Measurements from ENCODE around the gene DBF4. TPM values are rescaled to one million over a fixed set of nuclear protein-coding genes. Genes with fewer than 3 reads are reported as not detected.
A peak's percentile ranks its signal among the peaks of the same experiment; 100 is the strongest.

The DBF4 gene
- total and polyA plus RNA-seq, 2 donors (not counting 1 experiment from before 2014, with no cell fraction given), result 5.5 to 13.9 TPM

DNA sequence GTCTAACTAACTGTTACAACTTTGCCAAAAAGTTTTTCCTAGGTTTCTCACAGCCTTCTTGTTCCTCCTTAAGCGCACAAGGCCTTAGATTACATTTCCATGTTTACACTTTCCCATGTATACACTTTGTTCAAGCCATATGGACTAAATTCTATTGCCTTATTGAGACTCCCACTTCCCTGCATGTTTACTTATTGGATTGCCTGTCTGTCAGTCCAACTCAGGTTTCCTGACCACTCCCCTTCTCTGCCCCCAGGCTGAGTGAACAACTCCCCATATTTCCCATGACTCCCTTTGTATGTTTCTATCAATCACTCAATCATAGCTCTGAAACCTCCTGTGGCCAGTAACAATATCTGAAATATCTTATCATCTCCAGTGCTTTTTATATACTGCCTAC is 43.2 kb upstream of the DBF4 start:
- no peak for TF ChIP-seq EZH2 (IDR thresholded peaks at IDR 0.05; ENCODE audit: low read length, missing control alignments)
- no peak for TF ChIP-seq CTCF (conservative IDR thresholded peaks at IDR 0.05 in 1 of 2, IDR thresholded peaks at IDR 0.05 in 1 of 2; ENCODE audit: low read depth in 1 of 2, low read length in 2 of 2)
- Histone ChIP-seq H3K79me2 (ENCODE audit: control insufficient read depth, insufficient read depth, low read length) (no peaks in the 10 kb centered on the region), H3K4me3 (replicated peaks in 1 of 4; ENCODE audit: control extremely low read depth in 1 of 4, insufficient read depth in 1 of 4, low read depth in 3 of 4, low read length in 4 of 4) (no peak overlapping the region), H2AFZ (ENCODE audit: low read length) (no peak overlapping the region), H3K27me3 (ENCODE audit: control insufficient read depth, insufficient read depth, low read length) (no peaks in the 10 kb centered on the region), H3K9ac (ENCODE audit: insufficient read depth, low read length) (no peak overlapping the region), H3K9me3 (ENCODE audit: control insufficient read depth, insufficient read depth, low read depth, low read length) (no peaks in the 10 kb centered on the region), H3K4me1 (ENCODE audit: control insufficient read depth, extremely low read depth, insufficient read depth, low read length) (no peaks in the 10 kb centered on the region), H3K4me2 (ENCODE audit: extremely low read depth, insufficient read depth, low read length) (no peak overlapping the region), H4K20me1 (ENCODE audit: control insufficient read depth, extremely low read depth, insufficient read depth, low read length) (no peaks in the 10 kb centered on the region), H3K36me3 (ENCODE audit: control insufficient read depth, insufficient read depth, low read length) (no peaks in the 10 kb centered on the region), H3K27ac (ENCODE audit: insufficient read depth, low read length) (no peak overlapping the region)
- DNase-seq (ENCODE audit: low read depth in 2 of 2), result peak in 1 of 2 donors; percentile 50

DNA sequence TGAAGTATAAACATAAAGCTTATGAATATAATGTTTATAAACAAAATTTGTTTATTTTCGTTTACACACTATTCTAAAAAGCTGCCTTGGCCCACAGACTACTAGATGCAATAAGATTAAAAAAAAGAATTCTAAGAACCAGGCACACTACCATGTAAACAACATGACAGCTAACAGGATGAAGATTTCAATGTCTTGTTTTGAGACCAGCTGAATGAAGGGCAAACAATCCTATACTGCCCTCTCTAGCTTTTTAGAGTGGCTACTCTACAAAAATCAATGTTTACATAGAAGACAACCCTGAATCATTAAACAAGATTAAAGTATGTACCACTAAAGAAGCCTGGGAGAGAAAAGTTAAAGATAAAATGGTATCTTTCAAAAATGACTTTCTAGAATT is 38.7 kb upstream of the DBF4 start:
- no peak overlapping the region for H3K27ac ChIP-seq (ENCODE audit: insufficient read depth, low read length)
- H3K27me3 ChIP-seq (ENCODE audit: control insufficient read depth, insufficient read depth, low read length), result no peaks in the 10 kb centered on the region
- H4K20me1 ChIP-seq (ENCODE audit: control insufficient read depth, extremely low read depth, insufficient read depth, low read length), result no peaks in the 10 kb centered on the region
- H3K79me2 ChIP-seq (ENCODE audit: control insufficient read depth, insufficient read depth, low read length), result no peaks in the 10 kb centered on the region
- no peaks in the 10 kb centered on the region for H3K36me3 ChIP-seq (ENCODE audit: control insufficient read depth, insufficient read depth, low read length)
- no peaks in the 10 kb centered on the region for H3K9me3 ChIP-seq (ENCODE audit: control insufficient read depth, insufficient read depth, low read depth, low read length)
- no peak overlapping the region for H3K9ac ChIP-seq (ENCODE audit: insufficient read depth, low read length)
- TF ChIP-seq EZH2 (IDR thresholded peaks at IDR 0.05; ENCODE audit: low read length, missing control alignments) (no peak), CTCF (conservative IDR thresholded peaks at IDR 0.05 in 1 of 2, IDR thresholded peaks at IDR 0.05 in 1 of 2; ENCODE audit: low read depth in 1 of 2, low read length in 2 of 2) (no peak)
- no peak overlapping the region for H2AFZ ChIP-seq (ENCODE audit: low read length)
- H3K4me3 ChIP-seq (replicated peaks in 1 of 4; ENCODE audit: control extremely low read depth in 1 of 4, insufficient read depth in 1 of 4, low read depth in 3 of 4, low read length in 4 of 4), result no peak overlapping the region
- H3K4me1 ChIP-seq (ENCODE audit: control insufficient read depth, extremely low read depth, insufficient read depth, low read length), result no peaks in the 10 kb centered on the region
- H3K4me2 ChIP-seq (ENCODE audit: extremely low read depth, insufficient read depth, low read length), result no peak overlapping the region
- DNase-seq (ENCODE audit: low read depth in 2 of 2), result peak in 1 of 2 donors; percentile 39

GRCh38 chr7:87850836-87851593 is 25.3 kb upstream of the DBF4 start:
- Histone ChIP-seq H3K4me1 (ENCODE audit: control insufficient read depth, extremely low read depth, insufficient read depth, low read length) (no peaks in the 10 kb centered on the region), H3K4me2 (ENCODE audit: extremely low read depth, insufficient read depth, low read length) (no peak overlapping the region), H3K27ac (ENCODE audit: insufficient read depth, low read length) (no peak overlapping the region), H3K9me3 (ENCODE audit: control insufficient read depth, insufficient read depth, low read depth, low read length) (no peaks in the 10 kb centered on the region), H3K4me3 (replicated peaks in 1 of 4; ENCODE audit: control extremely low read depth in 1 of 4, insufficient read depth in 1 of 4, low read depth in 3 of 4, low read length in 4 of 4) (no peak overlapping the region), H3K9ac (ENCODE audit: insufficient read depth, low read length) (no peak overlapping the region), H3K79me2 (ENCODE audit: control insufficient read depth, insufficient read depth, low read length) (no peaks in the 10 kb centered on the region), H3K36me3 (ENCODE audit: control insufficient read depth, insufficient read depth, low read length) (no peaks in the 10 kb centered on the region), H2AFZ (ENCODE audit: low read length) (no peak overlapping the region), H3K27me3 (ENCODE audit: control insufficient read depth, insufficient read depth, low read length) (no peaks in the 10 kb centered on the region), H4K20me1 (ENCODE audit: control insufficient read depth, extremely low read depth, insufficient read depth, low read length) (no peaks in the 10 kb centered on the region)
- DNase-seq (ENCODE audit: low read depth in 2 of 2), result peak in 1 of 2 donors; percentile 36
- no peak for TF ChIP-seq CTCF (conservative IDR thresholded peaks at IDR 0.05 in 1 of 2, IDR thresholded peaks at IDR 0.05 in 1 of 2; ENCODE audit: low read depth in 1 of 2, low read length in 2 of 2)
- TF ChIP-seq EZH2 (IDR thresholded peaks at IDR 0.05; ENCODE audit: low read length, missing control alignments), result no peak
